ENCODE measurements around the gene ARHGAP33. TPM values are rescaled to one million over a fixed set of nuclear protein-coding genes. Genes with fewer than 3 reads are reported as not detected.

Gene ARHGAP33
- total RNA-seq, 1 experiment from 2014 or later, result 19.5 TPM

DNA sequence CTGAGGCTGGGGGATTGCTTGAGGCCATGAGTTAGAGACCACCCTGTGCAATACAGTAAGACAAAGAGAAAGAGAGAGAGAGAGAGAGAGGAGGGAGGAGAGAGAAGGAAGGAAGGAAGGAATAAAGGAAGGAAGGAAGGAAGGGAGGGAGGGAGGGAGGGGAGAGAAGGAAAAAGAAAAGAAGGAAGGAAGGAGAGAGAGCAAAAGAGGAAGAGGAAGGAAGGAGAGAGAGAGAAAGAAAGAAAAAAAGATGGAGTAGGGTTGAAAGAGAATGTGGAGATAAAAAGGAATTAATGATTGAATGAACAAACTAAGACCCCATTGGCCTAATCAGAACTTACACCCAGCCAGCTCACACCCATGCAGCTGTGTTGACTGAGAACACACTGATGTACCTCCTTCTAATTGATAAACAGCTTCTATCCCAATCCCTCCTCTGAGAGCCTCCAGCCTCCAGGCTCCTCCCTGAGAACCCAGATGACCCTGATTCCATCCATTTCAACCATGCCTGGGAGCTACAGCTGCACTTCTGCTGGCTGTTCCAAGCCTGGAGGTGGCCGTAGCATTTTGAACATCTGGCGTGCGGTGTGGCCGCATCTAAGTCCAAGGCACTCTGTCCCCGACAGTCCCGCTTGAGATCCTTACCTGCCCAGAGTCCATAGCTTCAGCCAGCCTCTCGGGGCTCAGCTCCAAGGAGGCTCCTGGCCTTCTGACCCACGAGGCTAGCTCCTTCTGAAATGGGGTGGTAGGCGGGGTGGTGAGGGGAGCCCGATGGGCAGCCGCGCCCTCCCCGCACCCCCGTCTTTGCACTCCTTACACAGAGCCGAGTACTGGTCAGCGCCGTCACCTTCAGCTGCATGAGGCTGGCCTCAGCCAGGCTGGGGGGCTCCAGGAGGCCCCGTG lies 36.2 kb downstream of the ARHGAP33 start:
- TF ChIP-seq, protein P1, sequence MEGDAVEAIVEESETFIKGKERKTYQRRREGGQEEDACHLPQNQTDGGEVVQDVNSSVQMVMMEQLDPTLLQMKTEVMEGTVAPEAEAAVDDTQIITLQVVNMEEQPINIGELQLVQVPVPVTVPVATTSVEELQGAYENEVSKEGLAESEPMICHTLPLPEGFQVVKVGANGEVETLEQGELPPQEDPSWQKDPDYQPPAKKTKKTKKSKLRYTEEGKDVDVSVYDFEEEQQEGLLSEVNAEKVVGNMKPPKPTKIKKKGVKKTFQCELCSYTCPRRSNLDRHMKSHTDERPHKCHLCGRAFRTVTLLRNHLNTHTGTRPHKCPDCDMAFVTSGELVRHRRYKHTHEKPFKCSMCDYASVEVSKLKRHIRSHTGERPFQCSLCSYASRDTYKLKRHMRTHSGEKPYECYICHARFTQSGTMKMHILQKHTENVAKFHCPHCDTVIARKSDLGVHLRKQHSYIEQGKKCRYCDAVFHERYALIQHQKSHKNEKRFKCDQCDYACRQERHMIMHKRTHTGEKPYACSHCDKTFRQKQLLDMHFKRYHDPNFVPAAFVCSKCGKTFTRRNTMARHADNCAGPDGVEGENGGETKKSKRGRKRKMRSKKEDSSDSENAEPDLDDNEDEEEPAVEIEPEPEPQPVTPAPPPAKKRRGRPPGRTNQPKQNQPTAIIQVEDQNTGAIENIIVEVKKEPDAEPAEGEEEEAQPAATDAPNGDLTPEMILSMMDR (conservative IDR thresholded peaks at IDR 0.05), result no peak
- Histone ChIP-seq H4K8ac (replicated peaks; ENCODE audit: insufficient read length, low read depth, low read length) (no peak overlapping the region), H3K4me1 (ENCODE audit: insufficient read depth, low read length) (no peaks in the 10 kb centered on the region; the same call in 1 of the 2 replicates), H3K4ac (ENCODE audit: low read depth, low read length) (no peak overlapping the region), H4K5ac (ENCODE audit: insufficient read length, low read depth, low read length) (no peak overlapping the region), H3K4me2 (ENCODE audit: insufficient read depth, insufficient read length, low read length) (no peak overlapping the region), H3T11ph (ENCODE audit: low read length) (no peak overlapping the region), H2BK120ac (ENCODE audit: low read depth, low read length, poor library complexity, severe bottlenecking) (no peak overlapping the region), H2BK5ac (ENCODE audit: insufficient read length, low read length) (no peak overlapping the region), H2BK15ac (ENCODE audit: low read depth, low read length) (no peak overlapping the region), H3K27me3 (ENCODE audit: insufficient read depth, low read length) (no peaks in the 10 kb centered on the region), H2AK5ac (ENCODE audit: insufficient read length, low read length) (no peak overlapping the region), H3K9ac (ENCODE audit: extremely low read depth, insufficient read length, low read length) (no peak overlapping the region), H3K79me1 (ENCODE audit: insufficient read depth, low read depth, low read length, poor library complexity, severe bottlenecking) (no peaks in the 10 kb centered on the region), H3K18ac (ENCODE audit: insufficient read length, low read depth, low read length) (no peak overlapping the region), H3K9me3 (ENCODE audit: control insufficient read depth, low read depth, low read length) (no peaks in the 10 kb centered on the region), H3K14ac (ENCODE audit: insufficient read depth, low read length) (no peak overlapping the region), H3K27ac (ENCODE audit: insufficient read length, low read depth, low read length) (no peak overlapping the region), H3K79me2 (ENCODE audit: insufficient read depth, low read length) (no peaks in the 10 kb centered on the region), H2AFZ (ENCODE audit: low read length) (no peak overlapping the region), H4K91ac (ENCODE audit: insufficient read length, low read depth, low read length) (no peak overlapping the region), H3K23ac (ENCODE audit: insufficient read length, low read depth, low read length) (no peak overlapping the region), H2BK12ac (ENCODE audit: insufficient read length, low read depth, low read length) (no peak overlapping the region), H3K23me2 (ENCODE audit: insufficient read length, low read depth, low read length, poor library complexity, severe bottlenecking) (no peaks in the 10 kb centered on the region), H3K56ac (ENCODE audit: insufficient read length, low read depth, low read length) (no peak overlapping the region), H4K20me1 (ENCODE audit: control insufficient read depth, insufficient read depth, insufficient read length) (no peaks in the 10 kb centered on the region), H2BK20ac (ENCODE audit: low read depth, low read length, poor library complexity, severe bottlenecking) (no peak overlapping the region)
- Mint-ChIP-seq H3K4me3 (no peak overlapping the region), H3K4me1 (peaks cover 11 to 19% of the 10 kb centered on the region in 2 experiments), H3K9me3 (peaks cover 2 to 3% of the 10 kb centered on the region in 2 experiments; a peak in 2 of 5 replicates), H3K36me3 (ENCODE audit: insufficient read depth in 1 of 3, low read depth in 3 of 3) (no peaks in the 10 kb centered on the region), H3K27ac (peak overlapping the region in 1 of 3 experiments; percentile 92; a peak in 1 of 7 replicates), H3K27me3 (ENCODE audit: low read depth) (peaks cover 16% of the 10 kb centered on the region)
- no peak for DNase-seq
- no CpG with 5 or more reads among the region's 18 CpGs for WGBS (ENCODE audit: extremely low coverage, insufficient read length, low lambda C conversion rate)

All from H9 (cell line).